GM19193 (cell line): ENCODE measurements around the gene ANTXRL.

Source experiments
- POLR2A ChIP-seq: IDR thresholded peaks from 4 replicates; pipeline ENCODE4 v1.6.1; 2011; ENCODE audit not compliant: insufficient read depth, insufficient read length; ENCODE audit errors: extremely low read depth

The ANTXRL gene

GRCh38 chr10:46289209-46289810 is 2.5 kb downstream of the ANTXRL start:
- no peak for TF ChIP-seq POLR2A

GRCh38 chr10:46290101-46290886 is 3.5 kb downstream of the ANTXRL start:
- TF ChIP-seq POLR2A: no peak

- TF ChIP-seq POLR2A: no peak
These were observed 5.2 kb downstream of the ANTXRL start for GRCh38 chr10:46291817-46292572.

GRCh38 chr10:46292573-46293023 is 5.8 kb downstream of the ANTXRL start:
- no peak for TF ChIP-seq POLR2A

GRCh38 chr10:46293228-46293627 is 6.4 kb downstream of the ANTXRL start:
- no peak for TF ChIP-seq POLR2A

GRCh38 chr10:46293832-46294640 is 7.2 kb downstream of the ANTXRL start:
- TF ChIP-seq POLR2A: no peak

- no peak for TF ChIP-seq POLR2A
These were observed 7.9 kb downstream of the ANTXRL start for GRCh38 chr10:46294641-46295220.

- TF ChIP-seq POLR2A: no peak
These were observed 9.9 kb downstream of the ANTXRL start for GRCh38 chr10:46296641-46297141.

GRCh38 chr10:46297406-46298204 is 10.8 kb downstream of the ANTXRL start:
- TF ChIP-seq POLR2A: no peak

GRCh38 chr10:46298477-46299285 is 11.9 kb downstream of the ANTXRL start:
- no peak for TF ChIP-seq POLR2A

- TF ChIP-seq POLR2A: no peak
These were observed 12.4 kb downstream of the ANTXRL start for GRCh38 chr10:46299286-46299535.

GRCh38 chr10:46299536-46300369 is 13.0 kb downstream of the ANTXRL start:
- TF ChIP-seq POLR2A: no peak

- TF ChIP-seq POLR2A: no peak
These were observed 14.4 kb downstream of the ANTXRL start for GRCh38 chr10:46301056-46301645.
